B cell (primary cell): ENCODE data around the gene PDP2.

Experiments used
- EZH2 ChIP-seq: IDR thresholded peaks from 2 replicates; pipeline ENCODE4 v1.6.1; 2012; ENCODE audit warnings: borderline replicate concordance, low read depth, mild to moderate bottlenecking, moderate library complexity, low read length; ENCODE audit not compliant: insufficient read depth, poor library complexity, severe bottlenecking
- TF ChIP-seq, protein P1 (sequence below): fragments of 200-600 bp; IDR thresholded peaks from one replicate; pipeline ENCODE4 v1.8.0; 2022; ENCODE audit warnings: antibody characterized with exemption, mild to moderate bottlenecking

DNA sequence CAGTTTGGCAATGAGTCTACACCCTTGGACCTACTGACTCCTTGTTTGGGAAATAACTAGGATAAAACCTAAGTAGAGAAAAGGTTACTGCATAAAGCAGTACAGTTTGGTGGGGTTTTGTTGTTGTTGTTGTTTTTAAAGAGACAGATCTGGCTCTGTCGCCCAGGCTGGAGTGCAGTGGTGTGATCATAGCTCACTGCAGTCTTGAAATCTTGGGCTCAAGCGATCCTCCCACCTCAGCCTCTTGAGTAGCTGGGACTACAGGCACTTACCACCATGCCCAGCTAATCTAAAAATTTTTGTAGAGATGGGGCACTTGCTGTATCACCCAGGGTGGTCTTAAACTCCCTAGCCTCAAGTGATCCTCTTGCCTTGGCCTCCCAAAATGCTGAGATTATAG, 1.2 kb downstream of the PDP2 start:
- no peak for TF ChIP-seq EZH2
- TF ChIP-seq, protein P1, sequence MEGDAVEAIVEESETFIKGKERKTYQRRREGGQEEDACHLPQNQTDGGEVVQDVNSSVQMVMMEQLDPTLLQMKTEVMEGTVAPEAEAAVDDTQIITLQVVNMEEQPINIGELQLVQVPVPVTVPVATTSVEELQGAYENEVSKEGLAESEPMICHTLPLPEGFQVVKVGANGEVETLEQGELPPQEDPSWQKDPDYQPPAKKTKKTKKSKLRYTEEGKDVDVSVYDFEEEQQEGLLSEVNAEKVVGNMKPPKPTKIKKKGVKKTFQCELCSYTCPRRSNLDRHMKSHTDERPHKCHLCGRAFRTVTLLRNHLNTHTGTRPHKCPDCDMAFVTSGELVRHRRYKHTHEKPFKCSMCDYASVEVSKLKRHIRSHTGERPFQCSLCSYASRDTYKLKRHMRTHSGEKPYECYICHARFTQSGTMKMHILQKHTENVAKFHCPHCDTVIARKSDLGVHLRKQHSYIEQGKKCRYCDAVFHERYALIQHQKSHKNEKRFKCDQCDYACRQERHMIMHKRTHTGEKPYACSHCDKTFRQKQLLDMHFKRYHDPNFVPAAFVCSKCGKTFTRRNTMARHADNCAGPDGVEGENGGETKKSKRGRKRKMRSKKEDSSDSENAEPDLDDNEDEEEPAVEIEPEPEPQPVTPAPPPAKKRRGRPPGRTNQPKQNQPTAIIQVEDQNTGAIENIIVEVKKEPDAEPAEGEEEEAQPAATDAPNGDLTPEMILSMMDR, result no peak
